Upper lobe of left lung (tissue), 6 donors: ENCODE results near the gene MYOM1. TPM values are rescaled to one million over a fixed set of nuclear protein-coding genes. Genes with fewer than 3 reads are reported as not detected.

Experiments
- ATAC-seq, 2 donors: fragments of 200-7000 bp; cut with Tn5 transposase; one replicate each; pipeline ENCODE4 v1.9.1; 2022; ENCODE audit warnings: mild to moderate bottlenecking in 2 of 2, moderate library complexity in 2 of 2; ENCODE audit not compliant: low FRiP score in 2 of 2
- DNase-seq, 2 donors: peaks; one replicate each; pipeline ENCODE4 v3.0.0-alpha.2; 2019 to 2020
- H3K27ac ChIP-seq, 4 donors: fragments of 200-600 bp; sonication (generic); one replicate each; pipeline ENCODE4 v1.5.1; 2016 to 2019
- H3K27me3 ChIP-seq, 4 donors: fragments of 200-600 bp; sonication (generic); one replicate each; pipeline ENCODE4 v1.5.1; 2017 to 2019
- H3K36me3 ChIP-seq, 4 donors: fragments of 200-600 bp; sonication (generic); one replicate each; pipeline ENCODE4 v1.5.1; 2016 to 2019
- H3K4me1 ChIP-seq, 4 donors: fragments of 200-600 bp; sonication (generic); one replicate each; pipeline ENCODE4 v1.5.1; 2018 to 2019
- H3K4me3 ChIP-seq, 4 donors: fragments of 200-600 bp; sonication (generic); one replicate each; pipeline ENCODE4 v1.5.1; 2017 to 2019; ENCODE audit warnings: mild to moderate bottlenecking in 2 of 4, moderate library complexity in 1 of 4
- H3K9me3 ChIP-seq, 4 donors: fragments of 200-600 bp; sonication (generic); one replicate each; pipeline ENCODE4 v1.5.1; 2018 to 2019
- EP300 ChIP-seq, 4 donors: sonication (generic); formaldehyde crosslinking; IDR thresholded peaks; one replicate each; pipeline ENCODE4 v1.5.1; 2017; ENCODE audit warnings: antibody characterized with exemption in 4 of 4, control low read depth in 2 of 4
- POLR2A ChIP-seq, 4 donors: fragments of 450-650 bp; IDR thresholded peaks; one replicate each; pipeline ENCODE4 v1.5.1; 2016 to 2017; ENCODE audit warnings: antibody characterized with exemption in 4 of 4, mild to moderate bottlenecking in 2 of 4
- POLR2AphosphoS5 ChIP-seq, 2 donors: sonication (generic); formaldehyde crosslinking; IDR thresholded peaks; one replicate each; pipeline ENCODE4 v1.5.1; 2017; ENCODE audit warnings: antibody characterized with exemption in 2 of 2
- WGBS, 2 donors: methylation state at CpG; one replicate each; pipeline ENCODE4 v1.1.5; 2017 to 2018; 5-methylcytosine and 5-hydroxymethylcytosine counted together
- total RNA-seq, 6 donors: library from RNA; depleted of rRNA in 4 of 6; stranded (reverse); fragments of >200 nt in 4 of 6; gene quantifications; one replicate each; pipeline versions ENCODE4 v1.1.0 to v1.2.1, GENCODE V29; 2016 to 2021
- TF ChIP-seq, protein P1 (sequence below), 6 experiments: fragments of 450-650 bp in 4 of 6; fragments of 200-600 bp in 2 of 6; sonication (generic) in 2 of 6; IDR thresholded peaks; one replicate each; pipeline ENCODE4 v1.5.1; 2016 to 2019; ENCODE audit warnings: antibody characterized with exemption in 6 of 6
- donor health status: DM: no; HTN: no; CAD: no; lungs with moderate emphysema.
- donor health status: DM: no; HTN: yes; CAD: no; lungs with severe emphysema.

MYOM1 gene
- total RNA-seq, 6 donors from 2014 or later, result 0.76 to 11.2 (median 2.2) TPM

DNA sequence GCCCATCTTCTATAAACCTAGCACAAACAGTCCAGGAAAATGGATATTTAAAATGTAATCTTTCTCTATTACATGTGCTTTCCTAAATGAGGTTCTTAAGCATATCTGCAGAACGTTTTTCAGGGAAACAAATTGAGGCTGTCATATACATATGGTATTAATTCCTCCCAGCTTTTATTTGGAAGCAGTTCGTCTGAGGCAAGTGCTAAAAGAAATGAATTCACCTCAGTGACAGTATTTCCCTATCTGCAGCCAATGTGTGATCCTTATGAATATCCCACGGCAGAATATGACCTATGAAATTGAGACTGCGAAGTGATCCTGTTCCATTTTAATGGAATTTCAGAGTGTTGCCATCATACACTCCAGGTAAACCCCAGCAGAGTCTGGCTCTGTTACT, 7.1 kb downstream of the MYOM1 start:
- H3K9me3 ChIP-seq, result no peaks in the 10 kb centered on the region
- no peak overlapping the region for H3K27ac ChIP-seq
- no peaks in the 10 kb centered on the region for H3K4me1 ChIP-seq
- ATAC-seq (no peak), DNase-seq (no peak)
- H3K36me3 ChIP-seq, result no peaks in the 10 kb centered on the region
- H3K4me3 ChIP-seq, result no peak overlapping the region
- 65 to 85% methylated on average over 4 of the region's 4 CpGs for WGBS, 2 donors
- TF ChIP-seq POLR2A (IDR thresholded peaks at IDR 0.05) (no peak), EP300 (IDR thresholded peaks at IDR 0.05) (no peak), POLR2AphosphoS5 (IDR thresholded peaks at IDR 0.05) (no peak)
- TF ChIP-seq, protein P1, sequence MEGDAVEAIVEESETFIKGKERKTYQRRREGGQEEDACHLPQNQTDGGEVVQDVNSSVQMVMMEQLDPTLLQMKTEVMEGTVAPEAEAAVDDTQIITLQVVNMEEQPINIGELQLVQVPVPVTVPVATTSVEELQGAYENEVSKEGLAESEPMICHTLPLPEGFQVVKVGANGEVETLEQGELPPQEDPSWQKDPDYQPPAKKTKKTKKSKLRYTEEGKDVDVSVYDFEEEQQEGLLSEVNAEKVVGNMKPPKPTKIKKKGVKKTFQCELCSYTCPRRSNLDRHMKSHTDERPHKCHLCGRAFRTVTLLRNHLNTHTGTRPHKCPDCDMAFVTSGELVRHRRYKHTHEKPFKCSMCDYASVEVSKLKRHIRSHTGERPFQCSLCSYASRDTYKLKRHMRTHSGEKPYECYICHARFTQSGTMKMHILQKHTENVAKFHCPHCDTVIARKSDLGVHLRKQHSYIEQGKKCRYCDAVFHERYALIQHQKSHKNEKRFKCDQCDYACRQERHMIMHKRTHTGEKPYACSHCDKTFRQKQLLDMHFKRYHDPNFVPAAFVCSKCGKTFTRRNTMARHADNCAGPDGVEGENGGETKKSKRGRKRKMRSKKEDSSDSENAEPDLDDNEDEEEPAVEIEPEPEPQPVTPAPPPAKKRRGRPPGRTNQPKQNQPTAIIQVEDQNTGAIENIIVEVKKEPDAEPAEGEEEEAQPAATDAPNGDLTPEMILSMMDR (IDR thresholded peaks at IDR 0.05), result no peak
- H3K27me3 ChIP-seq, result no peaks in the 10 kb centered on the region

- WGBS, 2 donors, result 65 to 76% methylated on average over 5 of the region's 5 CpGs
- TF ChIP-seq POLR2A (IDR thresholded peaks at IDR 0.05), result no peak
- TF ChIP-seq, protein P1 (IDR thresholded peaks at IDR 0.05), result no peak
- TF ChIP-seq EP300 (IDR thresholded peaks at IDR 0.05), result no peak
- no peak for TF ChIP-seq POLR2AphosphoS5 (IDR thresholded peaks at IDR 0.05)
- Histone ChIP-seq H3K27me3 (no peaks in the 10 kb centered on the region), H3K36me3 (no peaks in the 10 kb centered on the region), H3K9me3 (no peaks in the 10 kb centered on the region), H3K27ac (no peak overlapping the region), H3K4me3 (no peak overlapping the region), H3K4me1 (no peaks in the 10 kb centered on the region)
- no peak for DNase-seq
- no peak for ATAC-seq
These were observed 8.4 kb downstream of the MYOM1 start for GRCh38 chr18:3211236-3211992.

DNA sequence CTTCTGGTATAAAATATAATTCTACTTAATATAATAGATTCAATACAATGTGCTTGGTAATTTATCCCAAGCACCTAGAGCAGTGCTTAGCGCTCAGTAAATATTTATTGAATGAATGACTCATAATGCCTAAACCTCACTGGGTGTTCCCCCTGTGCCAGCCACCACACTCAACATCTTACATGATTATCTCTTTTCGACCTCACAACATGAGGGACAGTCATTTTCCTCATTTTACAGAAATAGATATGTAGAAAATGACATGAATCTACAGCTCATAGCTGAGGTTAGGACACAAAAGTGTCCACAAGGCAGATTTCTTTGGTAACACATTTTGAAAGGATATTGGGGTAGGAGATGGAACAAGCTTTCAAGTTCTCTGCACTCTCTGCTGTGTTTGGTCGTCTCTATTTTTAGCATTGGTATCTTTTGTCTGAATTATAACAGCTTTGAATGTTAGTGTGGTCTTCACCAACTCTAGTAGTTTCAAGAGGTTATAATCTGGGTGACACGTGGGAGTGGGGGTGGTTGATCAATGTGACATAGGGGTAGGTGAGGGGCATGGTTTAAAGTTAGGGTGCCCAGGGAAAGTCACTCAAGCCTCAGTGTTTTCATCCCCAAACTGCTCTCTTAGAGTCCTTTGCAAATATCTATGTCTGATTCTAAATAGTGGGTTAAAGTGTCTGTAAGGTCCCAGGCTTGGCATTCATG, 9.8 kb downstream of the MYOM1 start:
- TF ChIP-seq POLR2AphosphoS5 (IDR thresholded peaks at IDR 0.05) (no peak), EP300 (IDR thresholded peaks at IDR 0.05) (no peak), POLR2A (IDR thresholded peaks at IDR 0.05) (no peak)
- TF ChIP-seq, protein P1 (IDR thresholded peaks at IDR 0.05), result no peak
- 83 to 84% methylated on average over 4 of the region's 4 CpGs for WGBS, 2 donors
- no peak for ATAC-seq

GRCh38 chr18:3207565-3207964, 12.2 kb downstream of the MYOM1 start:
- H3K27ac ChIP-seq, result no peak overlapping the region
- H3K36me3 ChIP-seq, result no peaks in the 10 kb centered on the region
- H3K27me3 ChIP-seq, result no peaks in the 10 kb centered on the region
- H3K4me1 ChIP-seq, result no peaks in the 10 kb centered on the region
- no peak overlapping the region for H3K4me3 ChIP-seq
- 29 to 68% methylated on average over 1 to 2 of the region's 2 CpGs for WGBS, 2 donors
- H3K9me3 ChIP-seq, result peaks cover 0 to 6% (median 0%) of the 10 kb centered on the region in 4 donors
- DNase-seq (no peak), ATAC-seq (no peak)
- no peak for TF ChIP-seq EP300 (IDR thresholded peaks at IDR 0.05)
- TF ChIP-seq, protein P1 (IDR thresholded peaks at IDR 0.05), result no peak
- TF ChIP-seq POLR2A (IDR thresholded peaks at IDR 0.05), result no peak
- no peak for TF ChIP-seq POLR2AphosphoS5 (IDR thresholded peaks at IDR 0.05)

More for the DNA sequence above, 9.8 kb downstream of the MYOM1 start:
- no peaks in the 10 kb centered on the region for H3K36me3 ChIP-seq
- H3K4me1 ChIP-seq, result no peaks in the 10 kb centered on the region
- no peaks in the 10 kb centered on the region for H3K9me3 ChIP-seq
- no peak overlapping the region for H3K27ac ChIP-seq
- H3K27me3 ChIP-seq, result no peaks in the 10 kb centered on the region
- H3K4me3 ChIP-seq, result no peak overlapping the region
- no peak for DNase-seq
